IMR-90 (cell line): ENCODE results near the gene SPPL2C. TPM values are rescaled to one million over a fixed set of nuclear protein-coding genes. Genes with fewer than 3 reads are reported as not detected.

Source experiments
- ATAC-seq: fragments of 200-7000 bp; cut with Tn5 transposase; 2 replicates; pipeline ENCODE4 v1.9.1; 2020; ENCODE audit warnings: low read depth, mild to moderate bottlenecking, moderate library complexity
- BruUV-seq: library from RNA; stranded (reverse); fragments of 400-500 nt; replicated peaks from 2 replicates; lab custom pipeline; 2021; lab: Mats Ljungman, UMichigan
- CTCF ChIA-PET: fragments of 300-600 bp; formaldehyde crosslinking; extraction: SDS; loops from one replicate; lab custom pipeline; 2021; ENCODE audit warnings: antibody characterized with exemption; lab: Yijun Ruan, JAX
- POLR2A ChIA-PET: fragments of 300-600 bp; sonication (Branson Sonifier 250); formaldehyde crosslinking; loops from one replicate; lab custom pipeline; 2022; ENCODE audit warnings: antibody characterized with exemption; ENCODE audit not compliant: unreplicated experiment; lab: Charles Lee
- DNase-seq: peaks from one replicate; pipeline ENCODE4 v3.0.0; 2013
- H2AFZ ChIP-seq: replicated peaks from 2 replicates; pipeline ENCODE3; 2013; ENCODE audit warnings: low read length, mild to moderate bottlenecking; ENCODE audit not compliant: poor library complexity
- H2AK5ac ChIP-seq: 2 replicates; pipeline ENCODE4 v1.6.1; 2013; ENCODE audit warnings: low read depth, low read length, inconsistent platforms
- H2AK9ac ChIP-seq: replicated peaks from 2 replicates; pipeline ENCODE3; 2013; ENCODE audit warnings: mild to moderate bottlenecking, low read depth, low read length, moderate library complexity; ENCODE audit not compliant: poor library complexity
- H2BK120ac ChIP-seq: 2 replicates; pipeline ENCODE4 v1.6.1; 2013; ENCODE audit warnings: low read depth, low read length, inconsistent platforms
- H2BK15ac ChIP-seq: 3 replicates; pipeline ENCODE4 v1.6.1; 2013; ENCODE audit warnings: low read depth, low read length, inconsistent platforms
- H2BK20ac ChIP-seq: 2 replicates; pipeline ENCODE4 v1.6.1; 2013; ENCODE audit warnings: low read depth, mild to moderate bottlenecking, inconsistent platforms, low read length, moderate library complexity
- H2BK5ac ChIP-seq: 2 replicates; pipeline ENCODE4 v1.6.1; 2013; ENCODE audit warnings: mild to moderate bottlenecking, low read depth, low read length, inconsistent platforms; ENCODE audit not compliant: poor library complexity, severe bottlenecking
- H3K14ac ChIP-seq: replicated peaks from 2 replicates; pipeline ENCODE4 v1.6.1; 2013; ENCODE audit warnings: low read depth, low read length, inconsistent platforms
- H3K18ac ChIP-seq: 2 replicates; pipeline ENCODE4 v1.6.1; 2013; ENCODE audit warnings: low read depth, low read length, control low read depth
- H3K23ac ChIP-seq: 2 replicates; pipeline ENCODE4 v1.6.1; 2013; ENCODE audit warnings: low read depth, low read length, inconsistent platforms
- H3K27ac ChIP-seq: 2 replicates; pipeline ENCODE4 v1.5.1; 2013; ENCODE audit warnings: mild to moderate bottlenecking, control low read depth, low read length; ENCODE audit not compliant: insufficient read depth
- H3K27me3 ChIP-seq: 2 replicates; pipeline ENCODE4 v1.6.1; 2013; ENCODE audit warnings: low read length; ENCODE audit not compliant: control insufficient read depth, insufficient read depth
- H3K36me3 ChIP-seq: 2 replicates; pipeline ENCODE4 v1.6.1; 2013; ENCODE audit warnings: low read length, mixed read lengths; ENCODE audit not compliant: control insufficient read depth, insufficient read depth
- H3K4ac ChIP-seq: 2 replicates; pipeline ENCODE4 v1.6.1; 2013; ENCODE audit warnings: low read depth, low read length, inconsistent platforms
- H3K4me1 ChIP-seq: 2 replicates; pipeline ENCODE4 v1.6.1; 2013; ENCODE audit warnings: low read length, mixed read lengths; ENCODE audit not compliant: control insufficient read depth, insufficient read depth
- H3K4me2 ChIP-seq: 2 replicates; pipeline ENCODE4 v1.6.1; 2013; ENCODE audit warnings: low read depth, mild to moderate bottlenecking, control low read depth, low read length, moderate library complexity
- H3K4me3 ChIP-seq: 2 replicates; pipeline ENCODE4 v1.5.1; 2013; ENCODE audit warnings: low read depth, mild to moderate bottlenecking, control low read depth, low read length, moderate library complexity; ENCODE audit not compliant: insufficient read depth
- H3K56ac ChIP-seq: 2 replicates; pipeline ENCODE4 v1.6.1; 2013; ENCODE audit warnings: low read length, inconsistent platforms; ENCODE audit not compliant: insufficient read depth; ENCODE audit errors: extremely low read depth
- H3K79me1 ChIP-seq, 2 experiments: 2 replicates each; pipeline ENCODE4 v1.6.1; 2013; ENCODE audit warnings: low read length in 2 of 2, inconsistent platforms in 1 of 2, low read depth in 1 of 2
- H3K9ac ChIP-seq: 2 replicates; pipeline ENCODE4 v1.6.1; 2013; ENCODE audit warnings: low read depth, low read length, control low read depth
- H3K9me1 ChIP-seq: 2 replicates; pipeline ENCODE4 v1.6.1; 2013; ENCODE audit warnings: low read length, inconsistent platforms; ENCODE audit not compliant: insufficient read depth
- H3K9me3 ChIP-seq: 2 replicates; pipeline ENCODE4 v1.6.1; 2013; ENCODE audit warnings: low read length; ENCODE audit not compliant: control insufficient read depth, insufficient read depth
- H4K20me1 ChIP-seq: 2 replicates; pipeline ENCODE4 v1.6.1; 2013; ENCODE audit warnings: low read length, inconsistent platforms; ENCODE audit not compliant: insufficient read depth
- H4K5ac ChIP-seq: 2 replicates; pipeline ENCODE4 v1.6.1; 2013; ENCODE audit warnings: mild to moderate bottlenecking, low read depth, low read length, control low read depth
- H4K8ac ChIP-seq, 2 experiments: 2 replicates each; pipeline ENCODE4 v1.6.1; 2013; ENCODE audit warnings: low read depth in 2 of 2, low read length in 2 of 2, control low read depth in 1 of 2, inconsistent platforms in 1 of 2
- H4K91ac ChIP-seq: 2 replicates; pipeline ENCODE4 v1.6.1; 2013; ENCODE audit warnings: low read depth, low read length, inconsistent platforms; ENCODE audit not compliant: insufficient read depth
- BHLHE40 ChIP-seq: fragments of 150-350 bp; IDR thresholded peaks from 2 replicates; pipeline ENCODE4 v1.6.1; 2016; ENCODE audit warnings: mild to moderate bottlenecking, low read depth, low read length
- CEBPB ChIP-seq: IDR thresholded peaks from 2 replicates; pipeline ENCODE4 v1.6.1; 2012; ENCODE audit warnings: low read depth, low read length, improper control_type of control experiment
- CHD1 ChIP-seq: IDR thresholded peaks from 2 replicates; pipeline ENCODE4 v1.6.1; 2012; ENCODE audit warnings: low read depth, low read length, improper control_type of control experiment
- FOS ChIP-seq: fragments of 150-350 bp; IDR thresholded peaks from 2 replicates; pipeline ENCODE4 v1.6.1; 2016; ENCODE audit warnings: low read depth, low read length
- MAFK ChIP-seq: IDR thresholded peaks from 2 replicates; pipeline ENCODE4 v1.6.1; 2012; ENCODE audit warnings: low read depth, low read length, improper control_type of control experiment
- MAZ ChIP-seq: IDR thresholded peaks from 2 replicates; pipeline ENCODE4 v1.6.1; 2012; ENCODE audit warnings: low read depth, mild to moderate bottlenecking, low read length, improper control_type of control experiment, moderate library complexity, borderline replicate concordance
- MXI1 ChIP-seq: IDR thresholded peaks from 2 replicates; pipeline ENCODE4 v1.6.1; 2012; ENCODE audit warnings: low read depth, mild to moderate bottlenecking, low read length, moderate library complexity, borderline replicate concordance
- NFE2L2 ChIP-seq: fragments of 150-350 bp; IDR thresholded peaks from 2 replicates; pipeline ENCODE4 v1.6.1; 2016; ENCODE audit warnings: low read depth, mild to moderate bottlenecking, low read length
- POLR2A ChIP-seq: IDR thresholded peaks from 2 replicates; pipeline ENCODE4 v1.6.1; 2012; ENCODE audit warnings: mild to moderate bottlenecking, low read depth, low read length
- RAD21 ChIP-seq: IDR thresholded peaks from 2 replicates; pipeline ENCODE4 v1.6.1; 2012; ENCODE audit warnings: low read length, improper control_type of control experiment
- RCOR1 ChIP-seq: IDR thresholded peaks from 2 replicates; pipeline ENCODE4 v1.6.1; 2012; ENCODE audit warnings: mild to moderate bottlenecking, low read length, improper control_type of control experiment; ENCODE audit not compliant: insufficient replicate concordance
- RFX5 ChIP-seq: IDR thresholded peaks from 2 replicates; pipeline ENCODE4 v1.8.0; 2012; ENCODE audit warnings: low read depth, mild to moderate bottlenecking, low read length, moderate library complexity
- SMC3 ChIP-seq: fragments of 150-350 bp; IDR thresholded peaks from 2 replicates; pipeline ENCODE4 v1.6.1; 2016; ENCODE audit warnings: low read depth, mild to moderate bottlenecking, antibody characterized with exemption, low read length, moderate library complexity
- WGBS, 2 experiments: methylation state at CpG; one replicate each; pipeline versions ENCODE4 v1.1.5 to v1.1.7; 2013; ENCODE audit warnings: missing lambda C conversion rate in 2 of 2; ENCODE audit not compliant: insufficient read length in 1 of 2; ENCODE audit errors: extremely low coverage in 2 of 2; 5-methylcytosine and 5-hydroxymethylcytosine counted together
- dilution Hi-C: fragments of 300-500 bp; cut with HindIII; formaldehyde crosslinking; loops from one replicate; pipeline ENCODE4 v1.14.3; 2018; ENCODE audit warnings: low sequenced_read_pairs; ENCODE audit not compliant: unreplicated experiment
- in situ Hi-C: fragments of 300-500 bp; cut with MboI; formaldehyde crosslinking; loops from 3 replicates; pipeline ENCODE4 v1.14.3; 2019; ENCODE audit warnings: low sequenced_read_pairs, inconsistent platforms, mixed read lengths
- intact Hi-C: fragments of 100-400 bp; cut with micrococcal nuclease; formaldehyde crosslinking; loops from 2 replicates; pipeline ENCODE4 v1.10.0; 2022
- polyA plus RNA-seq, 3 experiments: library from polyadenylated mRNA; depleted of rRNA; stranded (reverse); fragments of >200 nt; gene quantifications; 2 replicates each; pipeline ENCODE4 v1.2.3, GENCODE V29; 2012; ENCODE audit warnings: low replicate concordance in 1 of 3
- total RNA-seq: library from RNA; depleted of rRNA; stranded (reverse); fragments of >200 nt; gene quantifications from 2 replicates; pipeline ENCODE4 v1.2.3, GENCODE V29; 2012
- TF ChIP-seq, protein P1 (sequence below): fragments of 150-350 bp; IDR thresholded peaks from 2 replicates; pipeline ENCODE4 v1.6.1; 2017; ENCODE audit warnings: mild to moderate bottlenecking, antibody characterized with exemption, low read length, low read depth
- TF ChIP-seq, protein P2 (sequence below): conservative IDR thresholded peaks from 2 replicates; pipeline ENCODE4 v1.5.1; 2012; ENCODE audit warnings: mild to moderate bottlenecking, low read depth, low read length, improper control_type of control experiment
- TF ChIP-seq, protein P3 (sequence below): fragments of 150-350 bp; IDR thresholded peaks from 2 replicates; pipeline ENCODE4 v1.6.1; 2016; ENCODE audit warnings: low read depth, mild to moderate bottlenecking, low read length, moderate library complexity, borderline replicate concordance

The SPPL2C gene
- total and polyA plus RNA-seq, 2 of the 4 experiments (the other 2 are of a cell fraction), result not detected

DNA sequence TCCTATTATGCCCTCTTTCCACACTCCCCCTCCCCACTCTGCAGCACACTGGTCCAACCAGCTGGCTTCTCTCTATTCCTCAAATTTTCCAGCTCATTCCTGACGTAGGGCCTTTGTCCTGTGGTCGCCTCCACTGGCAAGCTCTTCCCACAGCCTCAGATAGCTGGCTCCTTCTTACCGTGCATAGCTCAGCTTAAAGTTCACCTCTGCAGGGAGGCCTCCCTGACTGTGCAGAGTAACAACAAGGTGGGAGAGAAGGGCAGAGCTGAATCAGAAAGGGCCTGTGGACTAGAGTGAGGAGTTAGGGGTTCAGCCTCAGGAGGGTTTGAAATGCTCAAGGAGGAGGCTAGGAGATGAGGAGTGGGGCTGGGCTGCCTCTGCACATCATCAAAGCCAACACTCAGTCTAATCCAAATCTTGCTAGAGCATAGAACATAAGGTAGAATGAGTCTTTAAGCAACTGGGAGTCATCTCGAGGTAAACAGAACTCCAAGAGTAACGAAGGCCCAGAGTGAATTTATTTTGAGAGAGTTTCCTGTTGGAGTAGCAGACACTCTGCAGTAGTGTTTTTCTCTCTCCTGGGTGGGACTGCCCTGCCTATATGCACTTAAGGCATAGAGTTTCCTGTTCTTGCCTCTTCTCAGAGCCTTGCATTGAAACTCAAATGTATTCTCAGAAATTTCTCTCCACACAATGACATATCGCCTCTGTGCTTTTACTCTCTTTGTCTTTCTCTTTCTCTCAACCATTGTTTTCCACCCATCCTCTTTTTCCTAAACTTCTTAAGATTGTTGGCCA is 19.4 kb downstream of the SPPL2C start:
- Histone ChIP-seq H2AK5ac (no peak overlapping the region), H3K9ac (no peak overlapping the region), H3K4me2 (no peak overlapping the region), H3K14ac (no peak overlapping the region), H4K5ac (no peak overlapping the region), H3K4me3 (no peak overlapping the region), H3K36me3 (no peaks in the 10 kb centered on the region), H3K9me1 (no peaks in the 10 kb centered on the region), H3K4me1 (no peaks in the 10 kb centered on the region), H4K20me1 (no peaks in the 10 kb centered on the region), H4K91ac (no peak overlapping the region), H3K9me3 (no peaks in the 10 kb centered on the region), H2AFZ (no peak overlapping the region), H2BK5ac (no peak overlapping the region), H3K23ac (no peak overlapping the region), H4K8ac (no peak overlapping the region), H2AK9ac (no peak overlapping the region), H3K27ac (no peak overlapping the region), H2BK120ac (no peak overlapping the region), H3K79me1 (no peaks in the 10 kb centered on the region), H3K27me3 (peaks cover 13% of the 10 kb centered on the region), H3K4ac (no peak overlapping the region), H3K56ac (no peak overlapping the region), H2BK15ac (no peak overlapping the region), H2BK20ac (no peak overlapping the region), H3K18ac (no peak overlapping the region)
- no CpG with 5 or more reads among the region's 6 CpGs for whole genome bisulfite sequencing, 2 experiments
- ATAC-seq (no peak), DNase-seq (no peak)
- ChIA-PET CTCF (no interaction called here), POLR2A (no interaction called here)
- dilution Hi-C loops, result loop anchor here (25.0 kb wide), 1 partner anchor 227 kb away; no protein-coding TSS in a partner anchor
- TF ChIP-seq, protein P1, sequence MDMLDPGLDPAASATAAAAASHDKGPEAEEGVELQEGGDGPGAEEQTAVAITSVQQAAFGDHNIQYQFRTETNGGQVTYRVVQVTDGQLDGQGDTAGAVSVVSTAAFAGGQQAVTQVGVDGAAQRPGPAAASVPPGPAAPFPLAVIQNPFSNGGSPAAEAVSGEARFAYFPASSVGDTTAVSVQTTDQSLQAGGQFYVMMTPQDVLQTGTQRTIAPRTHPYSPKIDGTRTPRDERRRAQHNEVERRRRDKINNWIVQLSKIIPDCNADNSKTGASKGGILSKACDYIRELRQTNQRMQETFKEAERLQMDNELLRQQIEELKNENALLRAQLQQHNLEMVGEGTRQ, result no peak
- TF ChIP-seq SMC3 (no peak), MAZ (no peak), FOS (no peak), RCOR1 (no peak), CEBPB (no peak), CHD1 (no peak), BHLHE40 (no peak), MAFK (no peak), MXI1 (no peak), NFE2L2 (no peak), RFX5 (no peak), RAD21 (no peak), POLR2A (no peak)
- TF ChIP-seq, protein P2, sequence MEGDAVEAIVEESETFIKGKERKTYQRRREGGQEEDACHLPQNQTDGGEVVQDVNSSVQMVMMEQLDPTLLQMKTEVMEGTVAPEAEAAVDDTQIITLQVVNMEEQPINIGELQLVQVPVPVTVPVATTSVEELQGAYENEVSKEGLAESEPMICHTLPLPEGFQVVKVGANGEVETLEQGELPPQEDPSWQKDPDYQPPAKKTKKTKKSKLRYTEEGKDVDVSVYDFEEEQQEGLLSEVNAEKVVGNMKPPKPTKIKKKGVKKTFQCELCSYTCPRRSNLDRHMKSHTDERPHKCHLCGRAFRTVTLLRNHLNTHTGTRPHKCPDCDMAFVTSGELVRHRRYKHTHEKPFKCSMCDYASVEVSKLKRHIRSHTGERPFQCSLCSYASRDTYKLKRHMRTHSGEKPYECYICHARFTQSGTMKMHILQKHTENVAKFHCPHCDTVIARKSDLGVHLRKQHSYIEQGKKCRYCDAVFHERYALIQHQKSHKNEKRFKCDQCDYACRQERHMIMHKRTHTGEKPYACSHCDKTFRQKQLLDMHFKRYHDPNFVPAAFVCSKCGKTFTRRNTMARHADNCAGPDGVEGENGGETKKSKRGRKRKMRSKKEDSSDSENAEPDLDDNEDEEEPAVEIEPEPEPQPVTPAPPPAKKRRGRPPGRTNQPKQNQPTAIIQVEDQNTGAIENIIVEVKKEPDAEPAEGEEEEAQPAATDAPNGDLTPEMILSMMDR, result no peak
- TF ChIP-seq, protein P3, sequence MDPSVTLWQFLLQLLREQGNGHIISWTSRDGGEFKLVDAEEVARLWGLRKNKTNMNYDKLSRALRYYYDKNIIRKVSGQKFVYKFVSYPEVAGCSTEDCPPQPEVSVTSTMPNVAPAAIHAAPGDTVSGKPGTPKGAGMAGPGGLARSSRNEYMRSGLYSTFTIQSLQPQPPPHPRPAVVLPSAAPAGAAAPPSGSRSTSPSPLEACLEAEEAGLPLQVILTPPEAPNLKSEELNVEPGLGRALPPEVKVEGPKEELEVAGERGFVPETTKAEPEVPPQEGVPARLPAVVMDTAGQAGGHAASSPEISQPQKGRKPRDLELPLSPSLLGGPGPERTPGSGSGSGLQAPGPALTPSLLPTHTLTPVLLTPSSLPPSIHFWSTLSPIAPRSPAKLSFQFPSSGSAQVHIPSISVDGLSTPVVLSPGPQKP, result no peak
- no TSS peak for BruUV-seq
- in situ Hi-C loops, result no loop called here
- intact Hi-C loops, result no loop called here
